SK-N-SH treated with all-trans-retinoic acid at 6 μM for 48 hours (cell line): ENCODE results near the gene AUNIP.

ENCODE experiments used
- CREB5 ChIP-seq: fragments of 250-450 bp; sonication (Bioruptor Pico); IDR thresholded peaks from 2 replicates; pipeline ENCODE4 v1.5.1; 2020; ENCODE audit warnings: low read depth, mild to moderate bottlenecking, moderate library complexity
- CSDC2 ChIP-seq: fragments of 250-450 bp; sonication (Bioruptor Pico); IDR thresholded peaks from 2 replicates; pipeline ENCODE4 v1.5.0; 2020; ENCODE audit warnings: mild to moderate bottlenecking, moderate library complexity
- CSRNP3 ChIP-seq: fragments of 250-450 bp; sonication (Bioruptor Pico); IDR thresholded peaks from 2 replicates; pipeline ENCODE4 v1.5.1; 2021; ENCODE audit warnings: mild to moderate bottlenecking, moderate library complexity
- ESRRG ChIP-seq: fragments of 250-450 bp; sonication (Bioruptor Pico); IDR thresholded peaks from 2 replicates; pipeline ENCODE4 v1.6.1; 2021; ENCODE audit warnings: mild to moderate bottlenecking
- ISL1 ChIP-seq: fragments of 250-450 bp; sonication (Bioruptor Pico); IDR thresholded peaks from 2 replicates; pipeline ENCODE4 v2.1.2; 2022; ENCODE audit warnings: mild to moderate bottlenecking, moderate library complexity
- ZC3H10 ChIP-seq: fragments of 250-450 bp; sonication (Bioruptor Pico); IDR thresholded peaks from 2 replicates; pipeline ENCODE4 v1.5.1; 2021; ENCODE audit warnings: mild to moderate bottlenecking, moderate library complexity

GRCh38 chr1:25864434-25864833 lies 5.2 kb upstream of the AUNIP start:
- TF ChIP-seq ESRRG = no peak
- no peak for TF ChIP-seq CREB5 (CRISPR knock-in tag)
- TF ChIP-seq CSDC2 (CRISPR knock-in tag) = no peak
- TF ChIP-seq CSRNP3 (CRISPR knock-in tag) = no peak
- TF ChIP-seq ISL1 = no peak
- TF ChIP-seq ZC3H10 (CRISPR knock-in tag) = no peak
